Liver (tissue), 9 donors: Measurements from ENCODE around the gene LIMCH1. TPM values are rescaled to one million over a fixed set of nuclear protein-coding genes. Genes with fewer than 3 reads are reported as not detected.
"Not testable (repeated sequence)": the region's sequence is repeated elsewhere in the genome, so short reads cannot be mapped to it uniquely, and the experiment has no call there.

Experiments used
- DNase-seq: peaks from one replicate; pipeline ENCODE4 v3.0.0-alpha.2; 2017; ENCODE audit warnings: low spot score
- H3K27ac ChIP-seq, 2 donors: one replicate each; pipeline ENCODE4 v1.7.0; 2013; ENCODE audit warnings: inconsistent platforms in 2 of 2, low read length in 2 of 2, control low read depth in 1 of 2, low read depth in 1 of 2, mild to moderate bottlenecking in 1 of 2
- H3K27me3 ChIP-seq, 4 donors: one replicate each; pipeline versions ENCODE4 v1.6.1 to v1.7.0; 2013; ENCODE audit warnings: low read length in 3 of 4, inconsistent platforms in 1 of 4, mild to moderate bottlenecking in 1 of 4, moderate library complexity in 1 of 4; ENCODE audit not compliant: control insufficient read depth in 4 of 4, insufficient read depth in 4 of 4
- H3K36me3 ChIP-seq, 4 donors: one replicate each; pipeline versions ENCODE4 v1.6.1 to v1.7.0; 2013; ENCODE audit warnings: low read length in 3 of 4, mild to moderate bottlenecking in 3 of 4, low read depth in 1 of 4, moderate library complexity in 1 of 4; ENCODE audit not compliant: control insufficient read depth in 4 of 4, insufficient read depth in 3 of 4
- H3K4me1 ChIP-seq, 4 donors: one replicate each; pipeline versions ENCODE4 v1.6.1 to v1.7.0; 2013; ENCODE audit warnings: low read length in 3 of 4, mild to moderate bottlenecking in 3 of 4, moderate library complexity in 1 of 4; ENCODE audit not compliant: control insufficient read depth in 4 of 4, insufficient read depth in 4 of 4
- H3K4me3 ChIP-seq, 3 donors: one replicate each; pipeline versions ENCODE4 v1.6.1 to v1.7.0; 2013; ENCODE audit warnings: low read length in 3 of 3, control low read depth in 1 of 3, low read depth in 1 of 3, mild to moderate bottlenecking in 1 of 3
- H3K9ac ChIP-seq, 2 donors: one replicate each; pipeline ENCODE4 v1.7.0; 2013; ENCODE audit warnings: low read length in 2 of 2, mild to moderate bottlenecking in 2 of 2, moderate library complexity in 2 of 2, control low read depth in 1 of 2, low read depth in 1 of 2
- H3K9me3 ChIP-seq, 4 donors: one replicate each; pipeline versions ENCODE4 v1.6.1 to v1.7.0; 2013; ENCODE audit warnings: low read length in 3 of 4; ENCODE audit not compliant: control insufficient read depth in 4 of 4
- ATF3 ChIP-seq: IDR thresholded peaks from 2 replicates; pipeline ENCODE4 v1.6.1; 2016; ENCODE audit warnings: antibody characterized with exemption
- CTCF ChIP-seq: fragments of 150-350 bp; IDR thresholded peaks from 2 replicates; pipeline ENCODE4 v1.5.1; 2017; ENCODE audit warnings: improper control_type of control experiment, low read depth, low read length; ENCODE audit not compliant: missing input control
- EGR1 ChIP-seq, 2 donors: IDR thresholded peaks; 2 replicates each; pipeline ENCODE4 v1.6.1; 2016 to 2018; ENCODE audit warnings: antibody characterized with exemption in 2 of 2, low read depth in 2 of 2
- FOXA1 ChIP-seq: IDR thresholded peaks from 2 replicates; pipeline ENCODE4 v1.6.1; 2016; ENCODE audit warnings: antibody characterized with exemption
- FOXA2 ChIP-seq: IDR thresholded peaks from 2 replicates; pipeline ENCODE4 v1.6.1; 2016; ENCODE audit warnings: antibody characterized with exemption
- GABPA ChIP-seq, 2 donors: IDR thresholded peaks in 1 of 2; conservative IDR thresholded peaks in 1 of 2; 2 replicates each; pipeline ENCODE4 v1.6.1; 2016; ENCODE audit warnings: antibody characterized with exemption in 2 of 2, mild to moderate bottlenecking in 1 of 2, moderate library complexity in 1 of 2
- HNF4A ChIP-seq, 2 donors: conservative IDR thresholded peaks; 2 replicates each; pipeline ENCODE4 v1.6.1; 2016; ENCODE audit warnings: antibody characterized with exemption in 2 of 2, mild to moderate bottlenecking in 2 of 2
- HNF4G ChIP-seq: IDR thresholded peaks from 2 replicates; pipeline ENCODE4 v1.6.1; 2016; ENCODE audit warnings: antibody characterized with exemption
- JUND ChIP-seq, 2 donors: IDR thresholded peaks; 2 replicates each; pipeline ENCODE4 v1.6.1; 2016; ENCODE audit warnings: antibody characterized with exemption in 2 of 2
- MAX ChIP-seq: IDR thresholded peaks from 2 replicates; pipeline ENCODE4 v1.6.1; 2016; ENCODE audit warnings: antibody characterized with exemption
- NR2F2 ChIP-seq: IDR thresholded peaks from 2 replicates; pipeline ENCODE4 v1.6.1; 2016; ENCODE audit warnings: antibody characterized with exemption
- RAD21 ChIP-seq, 2 donors: IDR thresholded peaks; 2 replicates each; pipeline ENCODE4 v1.6.1; 2016; ENCODE audit warnings: antibody characterized with exemption in 2 of 2, mild to moderate bottlenecking in 2 of 2
- REST ChIP-seq: IDR thresholded peaks from 2 replicates; pipeline ENCODE4 v1.6.1; 2016; ENCODE audit warnings: antibody characterized with exemption, mild to moderate bottlenecking
- RXRA ChIP-seq, 2 donors: IDR thresholded peaks; 2 replicates each; pipeline ENCODE4 v1.6.1; 2017 to 2018; ENCODE audit warnings: antibody characterized with exemption in 2 of 2, mild to moderate bottlenecking in 1 of 2
- SP1 ChIP-seq: IDR thresholded peaks from 2 replicates; pipeline ENCODE4 v1.6.1; 2018; ENCODE audit warnings: antibody characterized with exemption, mild to moderate bottlenecking
- TAF1 ChIP-seq: conservative IDR thresholded peaks from 2 replicates; pipeline ENCODE4 v1.6.1; 2016; ENCODE audit warnings: antibody characterized with exemption, mild to moderate bottlenecking
- YY1 ChIP-seq: IDR thresholded peaks from 2 replicates; pipeline ENCODE4 v1.6.1; 2016; ENCODE audit warnings: antibody characterized with exemption, mild to moderate bottlenecking
- ZBTB33 ChIP-seq: IDR thresholded peaks from 2 replicates; pipeline ENCODE4 v1.6.1; 2016; ENCODE audit warnings: antibody characterized with exemption
- WGBS: extraction: QIAGEN DNeasy Blood & Tissue Kit; methylation state at CpG from one replicate; pipeline ENCODE4 v1.1.7; 2013; 5-methylcytosine and 5-hydroxymethylcytosine counted together
- polyA plus RNA-seq, 2 donors: library from polyadenylated mRNA; stranded (reverse) in 1 of 2; unstranded in 1 of 2; fragments of 200-250 nt in 1 of 2; fragments of >200 nt in 1 of 2; fragmentation: Nextera tagmentation in 1 of 2; extraction: Ambion mirVana in 1 of 2; gene quantifications; one replicate each; pipeline versions ENCODE4 v1.2.1 to v1.2.3, GENCODE V29; 2013 to 2015
- total RNA-seq, 2 donors: library from RNA; depleted of rRNA; stranded (reverse); fragments of >200 nt; gene quantifications; one replicate each; pipeline ENCODE4 v1.2.3, GENCODE V29; 2014
- donor health status: healthy.
- donor health status: healthy.
- donor health status: healthy.
- donor health status: healthy.
- donor health status: healthy.

Gene LIMCH1
- total RNA-seq = 10 to 100 TPM in 1 of 2 donors, 1 to 10 TPM in 1; 2.0 to 30.6 TPM
- 1 to 10 TPM; 7.0 to 9.2 TPM for polyA plus RNA-seq

GRCh38 chr4:41538017-41538733, at the start of gene LIMCH1:
Gene LIMCH1, plus strand, starts transcription at chr4:41538157. Its CDS starts 67,839 bp downstream, at chr4:41605996.
- Histone ChIP-seq H3K9ac (no peak within 1 kb of the TSS), H3K36me3 (no peaks in the 10 kb centered on the region), H3K4me3 (peak within 1 kb of the TSS in 1 of 3 donors; percentile 11), H3K27ac (peak within 1 kb of the TSS in 1 of 2 donors; percentile 38), H3K9me3 (no peaks in the 10 kb centered on the region), H3K27me3 (no peaks in the 10 kb centered on the region), H3K4me1 (no peaks in the 10 kb centered on the region)
- DNase-seq = no peak
- WGBS = 61% methylated on average over 9 of the region's 9 CpGs
- TF ChIP-seq RAD21 (IDR thresholded peaks at IDR 0.05) (peak in 1 of 2 donors; percentile 27), GABPA (IDR thresholded peaks at IDR 0.05 in 1 of 2, conservative IDR thresholded peaks at IDR 0.05 in 1 of 2) (no peak)

GRCh38 chr4:41491081-41491576, 46.8 kb upstream of the LIMCH1 start:
- 97% methylated on average over 28 of the region's 28 CpGs for WGBS
- not testable (repeated sequence) for H3K4me3 ChIP-seq

GRCh38 chr4:41496977-41497376, 41.0 kb upstream of the LIMCH1 start:
- H3K36me3 ChIP-seq = no peaks in the 10 kb centered on the region
- H3K4me3 ChIP-seq = no peak overlapping the region
- no peaks in the 10 kb centered on the region for H3K4me1 ChIP-seq
- H3K9ac ChIP-seq = no peak overlapping the region
- H3K9me3 ChIP-seq = no peaks in the 10 kb centered on the region
- no peak for DNase-seq
- no peak overlapping the region for H3K27ac ChIP-seq
- no peaks in the 10 kb centered on the region for H3K27me3 ChIP-seq
- TF ChIP-seq RAD21 (IDR thresholded peaks at IDR 0.05) (no peak), MAX (no peak), JUND (IDR thresholded peaks at IDR 0.05) (no peak), FOXA1 (no peak), REST (no peak), TAF1 (no peak), EGR1 (IDR thresholded peaks at IDR 0.05; ENCODE audit: low read depth in 2 of 2) (no peak), SP1 (no peak), RXRA (IDR thresholded peaks at IDR 0.05) (no peak), ATF3 (no peak), HNF4A (conservative IDR thresholded peaks at IDR 0.05) (no peak), GABPA (IDR thresholded peaks at IDR 0.05 in 1 of 2, conservative IDR thresholded peaks at IDR 0.05 in 1 of 2) (no peak), YY1 (no peak), HNF4G (no peak), ZBTB33 (no peak), CTCF (no peak), FOXA2 (no peak), NR2F2 (no peak)

More at GRCh38 chr4:41491081-41491576, 46.8 kb upstream of the LIMCH1 start:
- H3K27ac ChIP-seq, H3K36me3 ChIP-seq, H3K9ac ChIP-seq, DNase-seq, H3K9me3 ChIP-seq, H3K4me1 ChIP-seq, H3K27me3 ChIP-seq: not testable (repeated sequence)
